GM21717 (cell line): Measurements from ENCODE around the gene SPATC1L.

Experiments
- ATAC-seq: cut with Tn5 transposase; IDR thresholded peaks from one replicate; pipeline ENCODE4 v1.9.1; 2021; ENCODE audit warnings: mild to moderate bottlenecking, moderate library complexity; ENCODE audit not compliant: unreplicated experiment

SPATC1L gene

GRCh38 chr21:46215436-46216131 is 31.3 kb upstream of the SPATC1L start:
- no peak for ATAC-seq

GRCh38 chr21:46214478-46215340 is 30.4 kb upstream of the SPATC1L start:
- ATAC-seq = no peak

GRCh38 chr21:46213620-46214286 is 29.5 kb upstream of the SPATC1L start:
- no peak for ATAC-seq

GRCh38 chr21:46212721-46213484 is 28.6 kb upstream of the SPATC1L start:
- ATAC-seq = no peak

- ATAC-seq = no peak
Measured at GRCh38 chr21:46211786-46212720, 27.8 kb upstream of the SPATC1L start.

- ATAC-seq = no peak
Measured at GRCh38 chr21:46211376-46211775, 27.1 kb upstream of the SPATC1L start.

- no peak for ATAC-seq
Measured at GRCh38 chr21:46210378-46211136, 26.3 kb upstream of the SPATC1L start.

- ATAC-seq = no peak
Measured at GRCh38 chr21:46208761-46209721, 24.8 kb upstream of the SPATC1L start.

- ATAC-seq = no peak
Measured at GRCh38 chr21:46207920-46208591, 23.8 kb upstream of the SPATC1L start.

- ATAC-seq = no peak
Measured at GRCh38 chr21:46207006-46207919, 23.0 kb upstream of the SPATC1L start.

- no peak for ATAC-seq
Measured at GRCh38 chr21:46206163-46207005, 22.1 kb upstream of the SPATC1L start.

GRCh38 chr21:46205766-46206162 is 21.5 kb upstream of the SPATC1L start:
- ATAC-seq = no peak

- no peak for ATAC-seq
Measured at GRCh38 chr21:46205166-46205565, 20.9 kb upstream of the SPATC1L start.

GRCh38 chr21:46203203-46203600 is 18.9 kb upstream of the SPATC1L start:
- ATAC-seq = no peak

GRCh38 chr21:46202592-46203202 is 18.4 kb upstream of the SPATC1L start:
- no peak for ATAC-seq
